B cell (primary cell): Measurements from ENCODE around the gene C3orf18. TPM values are rescaled to one million over a fixed set of nuclear protein-coding genes. Genes with fewer than 3 reads are reported as not detected.

Source experiments
- ATAC-seq: fragments of 200-7000 bp; cut with Tn5 transposase; one replicate; pipeline ENCODE4 v1.10.0; 2021; ENCODE audit warnings: low read depth, mild to moderate bottlenecking, moderate number of reproducible peaks, moderate library complexity
- CTCF ChIA-PET: fragments of 350-600 bp; sonication (Branson Sonifier 250); formaldehyde crosslinking; loops from one replicate; lab custom pipeline; 2021; ENCODE audit warnings: antibody characterized with exemption, inconsistent platforms; lab: Charles Lee
- POLR2A ChIA-PET: fragments of 350-600 bp; sonication (Branson Sonifier 250); formaldehyde crosslinking; loops from one replicate; lab custom pipeline; 2021; ENCODE audit warnings: antibody characterized with exemption; lab: Charles Lee
- DNase-seq: peaks from one replicate; pipeline ENCODE4 v3.0.0; 2013
- H2AFZ ChIP-seq: 2 replicates; pipeline ENCODE4 v1.6.1; 2012; ENCODE audit warnings: mild to moderate bottlenecking, low read depth, low read length; ENCODE audit not compliant: insufficient read depth, poor library complexity, severe bottlenecking
- H3K27ac ChIP-seq, 2 donors: 1 replicate in 1 of 2; 2 replicates in 1 of 2; pipeline ENCODE4 v1.5.1; 2012 to 2013; ENCODE audit warnings: low read length in 2 of 2, mild to moderate bottlenecking in 2 of 2, moderate library complexity in 1 of 2
- H3K27me3 ChIP-seq, 4 experiments: fragments of 200-600 bp in 1 of 4; sonication (generic) in 1 of 4; replicated peaks in 1 of 4; 1 replicate in 2 of 4; 2 replicates in 2 of 4; pipeline versions ENCODE4 v1.6.1 to v1.7.0; 2013 to 2016; ENCODE audit warnings: low read length in 3 of 4, mild to moderate bottlenecking in 2 of 4, mixed read lengths in 1 of 4, moderate library complexity in 1 of 4; ENCODE audit not compliant: insufficient read depth in 4 of 4, control insufficient read depth in 3 of 4; ENCODE audit errors: control extremely low read depth in 1 of 4
- H3K36me3 ChIP-seq, 2 experiments: replicated peaks in 1 of 2; 1 replicate in 1 of 2; 2 replicates in 1 of 2; pipeline versions ENCODE4 v1.6.1 to v1.7.1; 2013; ENCODE audit warnings: low read length in 1 of 2; ENCODE audit not compliant: insufficient read depth in 2 of 2, control insufficient read depth in 1 of 2; ENCODE audit errors: control extremely low read depth in 1 of 2, extremely low read depth in 1 of 2
- H3K4me1 ChIP-seq, 2 donors: fragments of 200-600 bp in 1 of 2; sonication (generic) in 1 of 2; 1 replicate in 1 of 2; 2 replicates in 1 of 2; pipeline versions ENCODE4 v1.5.1 to v1.6.1; 2013 to 2017; ENCODE audit warnings: low read length in 2 of 2; ENCODE audit not compliant: control insufficient read depth in 2 of 2, insufficient read depth in 2 of 2
- H3K4me2 ChIP-seq: replicated peaks from 2 replicates; pipeline ENCODE3; 2012; ENCODE audit warnings: mild to moderate bottlenecking, low read depth, low read length; ENCODE audit not compliant: poor library complexity, severe bottlenecking
- H3K4me3 ChIP-seq, 5 experiments: fragments of 200-600 bp in 1 of 5; sonication (generic) in 1 of 5; 1 replicate in 3 of 5; 2 replicates in 2 of 5; pipeline versions ENCODE4 v1.5.1 to v1.7.0; 2011 to 2016; ENCODE audit warnings: low read length in 4 of 5, mild to moderate bottlenecking in 4 of 5, low read depth in 2 of 5, control low read depth in 1 of 5, moderate library complexity in 1 of 5; ENCODE audit not compliant: insufficient read depth in 1 of 5; ENCODE audit errors: control extremely low read depth in 1 of 5, extremely low read depth in 1 of 5
- H3K79me2 ChIP-seq: fragments of 200-600 bp; sonication (generic); one replicate; pipeline ENCODE4 v1.6.0; 2016; ENCODE audit warnings: low read length; ENCODE audit not compliant: control insufficient read depth, insufficient read depth
- H3K9ac ChIP-seq: fragments of 200-600 bp; sonication (generic); 2 replicates; pipeline ENCODE4 v1.6.1; 2017; ENCODE audit warnings: mild to moderate bottlenecking, low read length, moderate library complexity
- H3K9me3 ChIP-seq, 3 donors: one replicate each; pipeline versions ENCODE4 v1.6.1 to v1.7.1; 2013; ENCODE audit warnings: low read length in 2 of 3; ENCODE audit not compliant: control insufficient read depth in 2 of 3, insufficient read depth in 1 of 3; ENCODE audit errors: control extremely low read depth in 1 of 3
- H4K20me1 ChIP-seq: 2 replicates; pipeline ENCODE4 v1.6.0; 2012; ENCODE audit warnings: mild to moderate bottlenecking, low read length; ENCODE audit not compliant: insufficient read depth, control insufficient read depth, poor library complexity, severe bottlenecking
- H3K27ac Mint-ChIP-seq: one replicate; pipeline ENCODE4 v1.8.0; 2021; ENCODE audit warnings: mixed read lengths
- H3K27me3 Mint-ChIP-seq: one replicate; pipeline ENCODE4 v1.8.0; 2021; ENCODE audit warnings: mixed read lengths
- H3K4me1 Mint-ChIP-seq: one replicate; pipeline ENCODE4 v1.8.0; 2021; ENCODE audit warnings: mixed read lengths
- H3K4me3 Mint-ChIP-seq: one replicate; pipeline ENCODE4 v1.8.0; 2021; ENCODE audit warnings: mixed read lengths
- H3K9me3 Mint-ChIP-seq: one replicate; pipeline ENCODE4 v1.8.0; 2022; ENCODE audit warnings: mixed read lengths; ENCODE audit not compliant: insufficient read depth
- CTCF ChIP-seq: fragments of 200-600 bp; IDR thresholded peaks from one replicate; pipeline ENCODE4 v1.8.0; 2022; ENCODE audit warnings: antibody characterized with exemption, mild to moderate bottlenecking
- EZH2 ChIP-seq: IDR thresholded peaks from 2 replicates; pipeline ENCODE4 v1.6.1; 2012; ENCODE audit warnings: borderline replicate concordance, low read depth, mild to moderate bottlenecking, moderate library complexity, low read length; ENCODE audit not compliant: insufficient read depth, poor library complexity, severe bottlenecking
- WGBS: methylation state at CpG from one replicate; pipeline ENCODE4 v1.1.5; 2013; ENCODE audit warnings: missing lambda C conversion rate; ENCODE audit not compliant: insufficient coverage; 5-methylcytosine and 5-hydroxymethylcytosine counted together
- intact Hi-C: fragments of 100-400 bp; cut with micrococcal nuclease; formaldehyde crosslinking; loops from one replicate; pipeline ENCODE4 v1.10.0; 2022
- polyA plus RNA-seq: library from polyadenylated mRNA; depleted of rRNA; stranded (reverse); fragments of >200 nt; gene quantifications from 2 replicates; pipeline ENCODE4 v1.2.3, GENCODE V29; 2012
- total RNA-seq, 2 donors: library from RNA; stranded (reverse); fragments of 120-200 nt in 1 of 2; gene quantifications; 1 replicate in 1 of 2; 2 replicates in 1 of 2; pipeline versions ENCODE4 v1.2.3 to v1.2.4, GENCODE V29; 2013 to 2022

Gene C3orf18
- total and polyA plus RNA-seq, 2 donors (not counting 1 experiment from before 2014, with no cell fraction given): 14.3 to 15.4 TPM

- CTCF ChIA-PET: interaction anchor here (0.6 kb wide), 1 partner anchor 185 kb away, joined by 3 read pairs; no protein-coding TSS in a partner anchor
- H3K4me3 Mint-ChIP-seq: no peak overlapping the region
These were observed 36.3 kb downstream of the C3orf18 start for GRCh38 chr3:50531201-50531600.

More at GRCh38 chr3:50531201-50531600, 36.3 kb downstream of the C3orf18 start:
- H3K9me3 Mint-ChIP-seq: no peaks in the 10 kb centered on the region
- H3K4me1 Mint-ChIP-seq: no peaks in the 10 kb centered on the region
- Histone ChIP-seq H3K4me1 (no peaks in the 10 kb centered on the region), H3K4me2 (no peak overlapping the region), H4K20me1 (no peaks in the 10 kb centered on the region), H3K4me3 (no peak overlapping the region), H3K9me3 (no peaks in the 10 kb centered on the region), H3K79me2 (no peaks in the 10 kb centered on the region), H3K9ac (no peak overlapping the region), H2AFZ (no peak overlapping the region), H3K27ac (no peak overlapping the region), H3K36me3 (no peaks in the 10 kb centered on the region), H3K27me3 (peaks cover 0 to 24% (median 5%) of the 10 kb centered on the region in 4 experiments)
- intact Hi-C loops: no loop called here
- peaks cover 44% of the 10 kb centered on the region for H3K27me3 Mint-ChIP-seq
- POLR2A ChIA-PET: no interaction called here
- WGBS: 85% methylated on average over 4 of the region's 4 CpGs
- H3K27ac Mint-ChIP-seq: no peak overlapping the region
- TF ChIP-seq CTCF: no peak
- TF ChIP-seq EZH2: no peak
- no peak for ATAC-seq
- no peak for DNase-seq
